Loucy (cell line): ENCODE measurements around the gene MRPS18C.

Source experiments
- CTCF ChIP-seq: fragments of 200-600 bp; sonication (generic); conservative IDR thresholded peaks from 2 replicates; pipeline ENCODE4 v1.5.1; 2014; ENCODE audit warnings: mild to moderate bottlenecking, antibody characterized with exemption, low read length
- EZH2phosphoT487 ChIP-seq: fragments of 200-600 bp; IDR thresholded peaks from 2 replicates; pipeline ENCODE4 v1.6.1; 2018; ENCODE audit warnings: antibody characterized with exemption, mild to moderate bottlenecking, moderate library complexity, borderline replicate concordance

GRCh38 chr4:83490876-83491450 lies 35.1 kb downstream of the MRPS18C start:
- no peak for TF ChIP-seq EZH2phosphoT487
- TF ChIP-seq CTCF = peak; percentile 97
